ENCODE measurements around the gene POLR3K.

DNA sequence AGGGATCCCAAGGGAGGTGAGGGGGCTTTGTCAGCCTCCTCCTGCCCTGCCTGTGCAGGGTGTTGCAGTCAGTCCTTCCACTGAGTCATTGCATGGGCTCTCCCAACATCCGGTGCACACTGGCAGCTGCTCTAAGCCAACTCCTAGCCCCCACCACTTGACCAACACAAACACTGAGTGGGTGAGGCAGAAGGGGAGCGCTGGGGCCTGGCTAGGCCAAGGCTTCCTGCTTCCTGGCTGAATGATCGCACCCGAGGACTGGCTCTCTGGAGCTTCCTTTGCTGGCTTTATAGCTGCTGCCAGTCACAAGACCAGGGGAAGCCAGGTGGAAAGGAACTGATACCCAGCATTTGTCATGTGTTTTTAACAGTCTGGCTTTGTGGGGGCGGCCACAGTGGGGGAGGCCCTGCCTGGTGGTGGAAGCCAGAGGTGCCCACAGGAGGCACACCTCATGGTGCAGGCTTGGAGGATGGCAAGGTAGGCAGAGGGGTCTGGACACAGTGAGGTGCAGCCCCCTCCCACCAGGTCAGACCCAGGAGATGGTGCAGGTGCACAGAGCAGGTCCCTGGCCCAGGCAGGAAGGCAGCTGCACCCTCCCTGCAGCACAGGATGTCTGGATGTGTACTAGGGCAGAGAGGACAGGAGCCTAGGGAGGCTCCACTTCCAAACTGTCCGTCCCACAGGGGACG is 31.5 kb upstream of the POLR3K start:
- TF ChIP-seq, protein P1, sequence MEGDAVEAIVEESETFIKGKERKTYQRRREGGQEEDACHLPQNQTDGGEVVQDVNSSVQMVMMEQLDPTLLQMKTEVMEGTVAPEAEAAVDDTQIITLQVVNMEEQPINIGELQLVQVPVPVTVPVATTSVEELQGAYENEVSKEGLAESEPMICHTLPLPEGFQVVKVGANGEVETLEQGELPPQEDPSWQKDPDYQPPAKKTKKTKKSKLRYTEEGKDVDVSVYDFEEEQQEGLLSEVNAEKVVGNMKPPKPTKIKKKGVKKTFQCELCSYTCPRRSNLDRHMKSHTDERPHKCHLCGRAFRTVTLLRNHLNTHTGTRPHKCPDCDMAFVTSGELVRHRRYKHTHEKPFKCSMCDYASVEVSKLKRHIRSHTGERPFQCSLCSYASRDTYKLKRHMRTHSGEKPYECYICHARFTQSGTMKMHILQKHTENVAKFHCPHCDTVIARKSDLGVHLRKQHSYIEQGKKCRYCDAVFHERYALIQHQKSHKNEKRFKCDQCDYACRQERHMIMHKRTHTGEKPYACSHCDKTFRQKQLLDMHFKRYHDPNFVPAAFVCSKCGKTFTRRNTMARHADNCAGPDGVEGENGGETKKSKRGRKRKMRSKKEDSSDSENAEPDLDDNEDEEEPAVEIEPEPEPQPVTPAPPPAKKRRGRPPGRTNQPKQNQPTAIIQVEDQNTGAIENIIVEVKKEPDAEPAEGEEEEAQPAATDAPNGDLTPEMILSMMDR (IDR thresholded peaks at IDR 0.05; ENCODE audit: insufficient read depth, low read length): no peak
- no peak; the same call in 1 of the 2 replicates for TF ChIP-seq SPI1 (IDR thresholded peaks at IDR 0.05; ENCODE audit: borderline replicate concordance, low read depth)
- no peak for TF ChIP-seq GABPA (IDR thresholded peaks at IDR 0.05; ENCODE audit: low read depth)

Measured in HL-60 (cell line).